Left lung (tissue), 10 donors: Measurements from ENCODE around the gene ZNF207. TPM values are rescaled to one million over a fixed set of nuclear protein-coding genes. Genes with fewer than 3 reads are reported as not detected.
A peak's percentile ranks its signal among the peaks of the same experiment; 100 is the strongest.
"Not testable (repeated sequence)": the region's sequence is repeated elsewhere in the genome, so short reads cannot be mapped to it uniquely, and the experiment has no call there.

Experiments
- ATAC-seq: fragments of 200-7000 bp; cut with Tn5 transposase; one replicate; pipeline ENCODE4 v1.9.1; 2020; ENCODE audit warnings: moderate library complexity
- DNase-seq, 4 donors: peaks; one replicate each; pipeline ENCODE4 v3.0.0-alpha.2; 2013 to 2020
- H3K27ac ChIP-seq, 2 donors: fragments of 200-600 bp; sonication (generic) in 1 of 2; one replicate each; pipeline versions ENCODE4 v1.5.0 to v1.8.0; 2020 to 2021
- H3K27me3 ChIP-seq, 2 donors: fragments of 200-600 bp; sonication (generic) in 1 of 2; one replicate each; pipeline versions ENCODE4 v1.5.0 to v1.8.0; 2020 to 2021
- H3K36me3 ChIP-seq, 2 donors: fragments of 200-600 bp; sonication (generic) in 1 of 2; one replicate each; pipeline versions ENCODE4 v1.5.0 to v1.8.0; 2020 to 2021
- H3K4me1 ChIP-seq, 2 donors: fragments of 200-600 bp; one replicate each; pipeline ENCODE4 v1.8.0; 2021
- H3K4me3 ChIP-seq, 2 donors: fragments of 200-600 bp; sonication (generic) in 1 of 2; one replicate each; pipeline versions ENCODE4 v1.5.0 to v1.8.0; 2020 to 2021; ENCODE audit warnings: mild to moderate bottlenecking in 1 of 2
- H3K9me3 ChIP-seq, 2 donors: fragments of 200-600 bp; sonication (generic) in 1 of 2; one replicate each; pipeline versions ENCODE4 v1.5.0 to v1.8.0; 2020 to 2021
- CTCF ChIP-seq, 2 donors: fragments of 200-600 bp; sonication (generic) in 1 of 2; IDR thresholded peaks; one replicate each; pipeline versions ENCODE4 v1.5.0 to v1.8.0; 2021; ENCODE audit warnings: antibody characterized with exemption in 2 of 2
- intact Hi-C, 2 donors: fragments of 100-400 bp; cut with DNase I; formaldehyde crosslinking; loops; one replicate each; pipeline versions ENCODE4 v1.11.2 to v1.14.2; 2022
- polyA plus RNA-seq, 6 donors: library from polyadenylated mRNA; unstranded; fragments of 120-200 nt; gene quantifications; one replicate each; pipeline ENCODE4 v1.2.1, GENCODE V29; 2013; ENCODE audit not compliant: insufficient read length in 6 of 6
- total RNA-seq, 2 donors: library from RNA; stranded (reverse); fragmentation: NEBNext Ultra II Directional; extraction: Animal tissue kit (Norgen Biotek cat#: 25700); gene quantifications; one replicate each; pipeline ENCODE4 v1.2.1, GENCODE V29; 2021
- donor health status: DM: no; HTN: yes; CAD: no.
- donor health status: DM: no; HTN: no; CAD: no.

ZNF207 gene
- total and polyA plus RNA-seq, 8 donors, result 130 to 319 (median 251) TPM

GRCh38 chr17:32305049-32305448 is 44.9 kb upstream of the ZNF207 start:
- H3K27me3 ChIP-seq, result no peaks in the 10 kb centered on the region
- intact Hi-C loops, result no loop called here
- H3K9me3 ChIP-seq, result no peaks in the 10 kb centered on the region
- no peak overlapping the region for H3K4me3 ChIP-seq
- no peaks in the 10 kb centered on the region for H3K36me3 ChIP-seq
- no peak overlapping the region for H3K27ac ChIP-seq
- ATAC-seq (no peak), DNase-seq (no peak)
- no peaks in the 10 kb centered on the region for H3K4me1 ChIP-seq
- no peak for TF ChIP-seq CTCF (IDR thresholded peaks at IDR 0.05)

- intact Hi-C loops, result no loop called here
- H3K27me3 ChIP-seq, result no peaks in the 10 kb centered on the region
- DNase-seq, result peak in 1 of 4 donors; percentile 44
- H3K36me3 ChIP-seq, result no peaks in the 10 kb centered on the region
- H3K27ac ChIP-seq, result no peak overlapping the region
- no peaks in the 10 kb centered on the region for H3K9me3 ChIP-seq
- ATAC-seq, result no peak
- H3K4me1 ChIP-seq, result no peaks in the 10 kb centered on the region
- no peak overlapping the region for H3K4me3 ChIP-seq
- TF ChIP-seq CTCF (IDR thresholded peaks at IDR 0.05), result no peak
These were observed 42.3 kb upstream of the ZNF207 start for GRCh38 chr17:32307658-32308057.

GRCh38 chr17:32311028-32311536 is 38.9 kb upstream of the ZNF207 start:
- H3K27ac ChIP-seq, result no peak overlapping the region
- TF ChIP-seq CTCF (IDR thresholded peaks at IDR 0.05), result no peak
- intact Hi-C loops, result no loop called here
- H3K9me3 ChIP-seq, result no peaks in the 10 kb centered on the region
- no peaks in the 10 kb centered on the region for H3K27me3 ChIP-seq
- no peaks in the 10 kb centered on the region for H3K4me1 ChIP-seq
- DNase-seq, result peak in 1 of 4 donors; percentile 53
- ATAC-seq, result no peak
- no peaks in the 10 kb centered on the region for H3K36me3 ChIP-seq
- H3K4me3 ChIP-seq, result no peak overlapping the region

GRCh38 chr17:32314636-32315035 is 35.3 kb upstream of the ZNF207 start:
- H3K9me3 ChIP-seq, result no peaks in the 10 kb centered on the region
- intact Hi-C loops, result loop anchor here in 1 of 2 donors (5.0 kb wide), 1 partner anchor 62 kb away; no protein-coding TSS in a partner anchor

GRCh38 chr17:32315171-32315570 is 34.8 kb upstream of the ZNF207 start:
- no peak for DNase-seq
- intact Hi-C loops, result loop anchor here in 1 of 2 donors (5.0 kb wide), 1 partner anchor 63 kb away; no protein-coding TSS in a partner anchor
- H3K9me3 ChIP-seq, result no peaks in the 10 kb centered on the region
- H3K4me1 ChIP-seq, result no peaks in the 10 kb centered on the region
- H3K36me3 ChIP-seq, result no peaks in the 10 kb centered on the region
- no peak for TF ChIP-seq CTCF (IDR thresholded peaks at IDR 0.05)
- H3K27me3 ChIP-seq, result no peaks in the 10 kb centered on the region
- no peak overlapping the region for H3K27ac ChIP-seq
- no peak overlapping the region for H3K4me3 ChIP-seq
- ATAC-seq, result no peak

More at GRCh38 chr17:32314636-32315035, 35.3 kb upstream of the ZNF207 start:
- no peak for TF ChIP-seq CTCF (IDR thresholded peaks at IDR 0.05)
- DNase-seq (no peak), ATAC-seq (no peak)
- Histone ChIP-seq H3K36me3 (no peaks in the 10 kb centered on the region), H3K27me3 (no peaks in the 10 kb centered on the region), H3K27ac (no peak overlapping the region), H3K4me1 (no peaks in the 10 kb centered on the region), H3K4me3 (no peak overlapping the region)

GRCh38 chr17:32316653-32317052 is 33.3 kb upstream of the ZNF207 start:
- H3K9me3 ChIP-seq, H3K27ac ChIP-seq, H3K36me3 ChIP-seq, H3K27me3 ChIP-seq, H3K4me1 ChIP-seq, ATAC-seq, H3K4me3 ChIP-seq, DNase-seq: not testable (repeated sequence)
- intact Hi-C loops, result loop anchor here in 1 of 2 donors (5.0 kb wide), 1 partner anchor 64 kb away; no protein-coding TSS in a partner anchor
